Spinal cord (tissue), 10 donors: Measurements from ENCODE around the gene ABCG8. TPM values are rescaled to one million over a fixed set of nuclear protein-coding genes. Genes with fewer than 3 reads are reported as not detected.
A peak's percentile ranks its signal among the peaks of the same experiment; 100 is the strongest.

Source experiments
- DNase-seq, 6 donors: peaks; one replicate each; pipeline versions ENCODE4 v3.0.0 to v3.0.0-alpha.2; 2013 to 2015; ENCODE audit warnings: low spot score in 6 of 6, low read depth in 4 of 6
- H3K27ac ChIP-seq: one replicate; pipeline ENCODE4 v1.5.1; 2013; ENCODE audit warnings: low read depth, low read length, control low read depth
- H3K27me3 ChIP-seq: one replicate; pipeline ENCODE4 v1.6.1; 2013; ENCODE audit warnings: low read length; ENCODE audit not compliant: control insufficient read depth, insufficient read depth
- H3K36me3 ChIP-seq: one replicate; pipeline ENCODE4 v1.6.1; 2013; ENCODE audit warnings: low read length; ENCODE audit not compliant: control insufficient read depth, insufficient read depth
- H3K4me1 ChIP-seq: one replicate; pipeline ENCODE4 v1.6.1; 2013; ENCODE audit warnings: low read length; ENCODE audit not compliant: control insufficient read depth, insufficient read depth
- H3K4me3 ChIP-seq: one replicate; pipeline ENCODE4 v1.5.1; 2013; ENCODE audit warnings: low read depth, low read length, control low read depth
- H3K9me3 ChIP-seq: one replicate; pipeline ENCODE4 v1.6.1; 2013; ENCODE audit warnings: low read length; ENCODE audit not compliant: control insufficient read depth, insufficient read depth
- WGBS: methylation state at CpG from one replicate; pipeline ENCODE4 v1.1.5; 2013; ENCODE audit warnings: missing lambda C conversion rate; ENCODE audit not compliant: insufficient coverage; 5-methylcytosine and 5-hydroxymethylcytosine counted together
- polyA plus RNA-seq, 2 donors: library from polyadenylated mRNA; unstranded; fragments of 120-200 nt; gene quantifications; one replicate each; pipeline ENCODE4 v1.2.1, GENCODE V29; 2013; ENCODE audit not compliant: insufficient read length in 2 of 2
- total RNA-seq, 2 donors: library from RNA; depleted of rRNA in 1 of 2; stranded (reverse); fragments of 120-200 nt in 1 of 2; fragments of >200 nt in 1 of 2; gene quantifications; one replicate each; pipeline versions ENCODE4 v1.2.3 to v1.2.4, GENCODE V29; 2013 to 2014
- donor health status: healthy.

Gene ABCG8
- total and polyA plus RNA-seq, 4 donors, result 0.33 to 1.7 (median 1.2) TPM

DNA sequence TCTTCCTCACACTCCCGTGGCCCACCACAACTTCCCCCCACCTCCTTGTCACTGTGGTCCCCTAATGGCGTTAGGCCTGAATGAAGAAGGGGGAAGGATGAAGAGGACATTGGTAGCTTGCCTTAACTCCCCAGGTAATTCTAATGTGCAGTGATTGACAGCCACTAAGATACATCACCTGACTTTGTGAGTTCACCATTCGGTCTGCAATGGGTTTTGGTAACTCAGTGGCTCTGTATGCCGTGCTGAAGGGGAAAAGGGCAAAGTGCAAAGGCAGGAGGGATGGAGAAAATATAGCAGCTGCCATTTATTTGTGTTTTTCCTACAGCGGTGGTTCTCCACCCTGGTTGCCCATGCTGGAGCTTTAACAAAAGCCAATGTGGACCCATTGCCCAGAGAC is 42.2 kb downstream of the ABCG8 start:
- Histone ChIP-seq H3K4me3 (no peak overlapping the region), H3K27me3 (no peaks in the 10 kb centered on the region), H3K4me1 (no peaks in the 10 kb centered on the region), H3K36me3 (peaks cover 2% of the 10 kb centered on the region), H3K27ac (no peak overlapping the region), H3K9me3 (no peaks in the 10 kb centered on the region)
- WGBS, result 90% methylated on average over 3 of the region's 5 CpGs
- no peak for DNase-seq

GRCh38 chr2:43882312-43882711 is 43.5 kb downstream of the ABCG8 start:
- no peak for DNase-seq
- Histone ChIP-seq H3K27ac (no peak overlapping the region), H3K36me3 (peaks cover 10% of the 10 kb centered on the region), H3K9me3 (no peaks in the 10 kb centered on the region), H3K4me3 (no peak overlapping the region), H3K27me3 (no peaks in the 10 kb centered on the region), H3K4me1 (no peaks in the 10 kb centered on the region)
- WGBS, result no CpG with 5 or more reads among the region's 4 CpGs

GRCh38 chr2:43884689-43885088 is 45.9 kb downstream of the ABCG8 start:
- no peaks in the 10 kb centered on the region for H3K27me3 ChIP-seq
- peak in 1 of 6 donors; percentile 74 for DNase-seq
- H3K36me3 ChIP-seq, result peaks cover 17% of the 10 kb centered on the region
- WGBS, result no CpG with 5 or more reads among the region's 5 CpGs
- H3K4me3 ChIP-seq, result no peak overlapping the region
- H3K4me1 ChIP-seq, result no peaks in the 10 kb centered on the region
- no peaks in the 10 kb centered on the region for H3K9me3 ChIP-seq
- H3K27ac ChIP-seq, result no peak overlapping the region

DNA sequence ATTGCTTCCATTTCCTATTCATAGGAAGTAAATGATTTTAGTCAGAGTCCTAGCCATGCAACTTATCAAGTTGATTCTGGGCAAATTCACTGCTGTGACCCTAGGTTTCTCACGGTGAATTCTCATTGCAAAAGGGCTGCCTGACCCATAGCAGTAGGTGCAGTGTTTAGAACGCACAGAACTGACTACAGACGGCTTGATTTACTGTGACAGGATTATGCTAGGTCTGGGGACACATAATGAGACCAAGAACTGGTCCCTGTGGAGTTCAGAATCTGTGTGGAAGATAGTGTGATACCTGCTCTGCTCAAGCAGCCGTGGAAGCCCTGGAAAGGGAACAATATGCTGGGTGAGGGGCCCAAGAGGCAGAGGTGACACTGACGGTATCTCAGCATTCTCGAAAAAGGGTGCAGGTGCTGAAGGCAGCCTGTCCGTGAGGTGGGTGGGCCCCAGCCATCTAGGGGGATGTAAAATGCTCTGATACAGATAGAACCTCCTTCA is 46.4 kb downstream of the ABCG8 start:
- H3K36me3 ChIP-seq, result peaks cover 17% of the 10 kb centered on the region
- no peaks in the 10 kb centered on the region for H3K9me3 ChIP-seq
- DNase-seq, result peak in 1 of 6 donors; percentile 24
- H3K4me3 ChIP-seq, result no peak overlapping the region
- WGBS, result 63% methylated on average over 6 of the region's 7 CpGs
- H3K4me1 ChIP-seq, result no peaks in the 10 kb centered on the region
- H3K27me3 ChIP-seq, result no peaks in the 10 kb centered on the region
- H3K27ac ChIP-seq, result no peak overlapping the region

DNA sequence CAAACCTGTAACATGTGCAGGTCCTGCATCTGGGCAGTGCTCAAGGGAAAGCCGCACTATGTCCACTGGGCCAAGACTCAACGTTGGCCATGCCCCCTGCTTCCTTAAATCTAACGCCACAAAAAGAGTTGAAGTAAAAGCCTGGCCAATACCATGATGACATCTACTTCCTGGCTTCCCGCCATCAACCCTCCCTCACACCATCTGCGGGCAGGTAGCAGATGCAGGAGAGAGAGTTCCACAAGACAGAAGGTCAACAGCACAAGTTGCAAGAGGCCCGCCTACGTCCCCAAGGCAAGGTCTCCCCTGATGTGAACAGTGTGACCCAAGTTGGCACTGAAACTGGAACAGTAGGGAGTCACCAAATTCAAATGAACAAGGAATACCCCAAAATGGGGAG is 48.4 kb downstream of the ABCG8 start:
- H3K36me3 ChIP-seq, result peaks cover 23% of the 10 kb centered on the region
- WGBS, result 95% methylated on average over 5 of the region's 7 CpGs
- no peak for DNase-seq
- H3K27me3 ChIP-seq, result no peaks in the 10 kb centered on the region
- H3K4me3 ChIP-seq, result no peak overlapping the region
- H3K9me3 ChIP-seq, result no peaks in the 10 kb centered on the region
- H3K4me1 ChIP-seq, result no peaks in the 10 kb centered on the region
- H3K27ac ChIP-seq, result no peak overlapping the region

DNA sequence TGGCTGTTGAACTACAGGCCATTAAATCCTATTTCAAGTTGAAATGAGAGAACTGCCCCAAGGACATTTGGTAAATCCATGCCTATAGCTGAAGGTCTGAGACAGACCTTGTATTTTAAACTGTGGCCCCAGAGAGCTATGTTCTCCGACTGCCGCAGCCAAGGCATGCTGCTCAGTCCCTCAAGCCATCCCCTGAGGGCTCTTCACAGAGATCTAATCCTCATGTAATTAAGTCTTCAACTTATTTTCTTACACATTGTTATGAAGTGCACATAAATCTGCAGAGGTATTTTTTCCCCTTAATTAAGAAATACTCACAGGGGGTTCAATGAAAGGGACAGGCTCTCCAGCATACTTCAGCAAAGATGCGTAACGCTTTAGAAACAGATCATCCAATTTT is 50.6 kb downstream of the ABCG8 start:
- 63% methylated on average over 2 of the region's 4 CpGs for WGBS
- Histone ChIP-seq H3K4me3 (no peak overlapping the region), H3K4me1 (no peaks in the 10 kb centered on the region), H3K27me3 (no peaks in the 10 kb centered on the region), H3K27ac (no peak overlapping the region), H3K36me3 (peaks cover 23% of the 10 kb centered on the region), H3K9me3 (no peaks in the 10 kb centered on the region)
- peak in 1 of 6 donors; percentile 57 for DNase-seq

- whole genome bisulfite sequencing, result 79% methylated on average over 2 of the region's 4 CpGs
- peaks cover 22% of the 10 kb centered on the region for H3K36me3 ChIP-seq
- no peak for DNase-seq
- H3K9me3 ChIP-seq, result no peaks in the 10 kb centered on the region
- H3K4me1 ChIP-seq, result no peaks in the 10 kb centered on the region
- H3K27ac ChIP-seq, result no peak overlapping the region
- H3K4me3 ChIP-seq, result no peak overlapping the region
- H3K27me3 ChIP-seq, result no peaks in the 10 kb centered on the region
Observed at GRCh38 chr2:43890855-43891254, 52.1 kb downstream of the ABCG8 start.

- no peak for DNase-seq
- Histone ChIP-seq H3K4me3 (no peak overlapping the region), H3K9me3 (no peaks in the 10 kb centered on the region), H3K27me3 (no peaks in the 10 kb centered on the region), H3K4me1 (peaks cover 7% of the 10 kb centered on the region), H3K36me3 (peaks cover 7% of the 10 kb centered on the region), H3K27ac (no peak overlapping the region)
- 100% methylated on average over 2 of the region's 2 CpGs for WGBS
Observed at GRCh38 chr2:43894743-43895142, 56.0 kb downstream of the ABCG8 start.

DNA sequence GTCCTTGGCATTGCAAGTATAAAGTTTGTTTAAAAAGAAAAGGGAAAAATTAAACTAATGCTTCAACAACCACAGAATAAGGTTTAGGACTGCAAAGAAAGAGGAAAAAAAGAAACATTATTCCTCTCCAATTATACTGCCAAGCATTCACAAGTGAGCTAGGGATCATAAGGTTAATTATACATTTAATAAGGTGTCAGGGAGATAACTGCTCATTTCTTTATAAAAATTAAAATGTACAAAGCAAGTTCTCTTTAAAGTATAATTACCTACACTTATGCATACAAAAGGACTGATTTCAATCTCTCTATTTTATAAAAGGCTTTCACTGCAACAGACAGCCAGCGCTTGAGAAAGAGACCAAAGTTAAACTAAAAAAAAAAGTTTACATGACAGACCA is 58.1 kb downstream of the ABCG8 start:
- no CpG with 5 or more reads among the region's 1 CpG for WGBS
- H3K36me3 ChIP-seq, result no peaks in the 10 kb centered on the region
- H3K27ac ChIP-seq, result no peak overlapping the region
- H3K4me3 ChIP-seq, result no peak overlapping the region
- H3K9me3 ChIP-seq, result no peaks in the 10 kb centered on the region
- H3K27me3 ChIP-seq, result no peaks in the 10 kb centered on the region
- no peak for DNase-seq
- peaks cover 7% of the 10 kb centered on the region for H3K4me1 ChIP-seq

GRCh38 chr2:43897492-43897891 is 58.7 kb downstream of the ABCG8 start:
- no peaks in the 10 kb centered on the region for H3K36me3 ChIP-seq
- H3K27ac ChIP-seq, result no peak overlapping the region
- H3K9me3 ChIP-seq, result no peaks in the 10 kb centered on the region
- WGBS, result 100% methylated on average over 2 of the region's 6 CpGs
- no peak for DNase-seq
- peaks cover 7% of the 10 kb centered on the region for H3K4me1 ChIP-seq
- H3K4me3 ChIP-seq, result no peak overlapping the region
- no peaks in the 10 kb centered on the region for H3K27me3 ChIP-seq
